Measurements from ENCODE around the gene TMEM212. TPM values are rescaled to one million over a fixed set of nuclear protein-coding genes. Genes with fewer than 3 reads are reported as not detected.

The TMEM212 gene
- polyA plus RNA-seq, 1 donor = 0.11 TPM

DNA sequence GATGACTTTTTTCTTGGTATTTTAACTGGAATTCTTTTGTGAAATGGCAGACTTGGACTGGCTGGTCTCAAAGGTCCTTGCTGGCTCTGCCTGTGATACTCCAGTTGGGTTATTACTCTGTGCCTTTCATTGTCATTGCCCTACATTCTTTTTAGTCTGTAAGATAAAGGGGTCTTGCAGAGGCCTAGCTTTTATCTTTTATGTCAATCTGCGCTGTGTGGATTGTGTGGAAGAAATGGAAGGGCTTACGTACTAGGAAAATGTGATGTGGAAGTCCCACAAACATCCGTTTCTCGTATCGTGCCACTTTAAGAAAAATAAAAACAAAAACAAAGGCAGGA lies 8.7 kb upstream of the TMEM212 start:
- no peak for DNase-seq (ENCODE audit: low read depth)

DNA sequence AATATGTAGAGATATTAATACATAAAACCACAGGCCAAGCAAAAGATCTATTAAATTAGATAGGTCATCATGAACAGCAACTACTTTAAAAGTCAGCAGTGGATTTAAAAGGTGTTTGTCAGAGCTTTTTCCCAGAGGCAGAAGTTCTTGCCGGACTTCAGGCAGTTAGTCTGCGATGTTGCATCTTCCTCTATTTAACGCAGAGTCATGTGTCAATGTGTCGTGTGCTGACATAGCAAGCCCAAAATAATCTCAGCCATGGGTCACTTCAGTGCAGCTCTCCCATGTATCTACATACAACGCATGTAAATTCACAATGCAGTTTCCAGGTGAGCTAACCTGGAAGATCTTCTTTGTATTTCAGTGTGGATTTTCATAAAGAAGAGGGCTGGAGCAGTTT lies 8.0 kb upstream of the TMEM212 start:
- no peak for DNase-seq (ENCODE audit: low read depth)

DNA sequence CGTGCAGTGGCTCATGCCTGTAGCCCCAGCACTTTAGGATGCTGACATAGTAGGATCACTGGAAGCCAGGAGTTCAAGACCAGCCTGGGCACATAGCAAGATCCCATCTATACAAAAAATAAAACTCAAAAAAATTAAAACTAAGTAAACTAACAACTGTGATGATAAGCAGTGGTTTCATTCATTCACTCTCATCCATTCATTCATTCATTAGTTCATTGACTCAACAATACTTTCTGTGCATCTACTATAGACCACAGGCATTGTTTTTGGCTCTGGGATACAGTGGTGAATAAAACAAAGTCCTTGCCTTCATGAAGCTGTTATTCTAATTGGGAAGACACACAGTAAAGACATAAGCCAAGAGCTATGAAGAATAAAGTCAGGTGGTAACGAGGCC lies 7.5 kb upstream of the TMEM212 start:
- no peak for DNase-seq (ENCODE audit: low read depth)

DNA sequence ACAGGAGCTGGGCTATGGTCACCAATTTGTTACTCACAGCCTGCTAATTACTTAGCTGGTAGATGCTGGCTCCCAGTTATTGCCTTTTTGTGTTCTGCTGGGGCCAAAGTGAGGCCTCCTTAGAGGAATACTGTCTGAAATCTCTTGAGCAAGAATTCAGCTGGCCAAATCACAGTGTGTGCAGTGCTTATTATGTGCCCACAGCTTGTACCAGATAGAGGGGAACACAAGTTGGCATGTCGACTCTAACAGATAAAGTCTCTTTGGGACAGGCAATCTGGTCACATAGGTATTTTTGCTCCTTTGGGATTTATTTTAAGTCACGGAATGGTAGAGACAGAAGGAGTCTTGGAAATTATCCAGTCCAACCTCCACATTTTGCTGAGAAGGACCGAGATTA lies 6.3 kb upstream of the TMEM212 start:
- DNase-seq (ENCODE audit: low read depth) = no peak

DNA sequence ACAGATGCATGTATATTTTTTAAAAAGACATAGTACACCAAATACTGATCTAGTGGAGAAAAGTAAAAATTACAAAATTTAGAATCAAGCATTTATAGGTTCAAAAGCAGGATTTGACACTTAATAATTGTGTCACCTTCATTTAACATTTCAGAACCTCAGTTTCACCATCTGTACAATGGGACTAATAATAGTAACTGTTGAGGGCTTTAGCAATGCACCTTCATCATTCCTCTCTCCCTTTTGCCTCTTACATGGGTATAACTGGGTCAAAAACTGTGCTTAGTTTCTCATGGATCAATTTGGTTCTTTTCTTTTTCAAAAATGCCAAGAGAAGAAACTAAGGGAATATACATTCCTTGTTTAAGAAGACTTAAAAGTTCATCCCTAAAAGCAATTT lies 5.5 kb upstream of the TMEM212 start:
- DNase-seq (ENCODE audit: low read depth) = no peak

DNA sequence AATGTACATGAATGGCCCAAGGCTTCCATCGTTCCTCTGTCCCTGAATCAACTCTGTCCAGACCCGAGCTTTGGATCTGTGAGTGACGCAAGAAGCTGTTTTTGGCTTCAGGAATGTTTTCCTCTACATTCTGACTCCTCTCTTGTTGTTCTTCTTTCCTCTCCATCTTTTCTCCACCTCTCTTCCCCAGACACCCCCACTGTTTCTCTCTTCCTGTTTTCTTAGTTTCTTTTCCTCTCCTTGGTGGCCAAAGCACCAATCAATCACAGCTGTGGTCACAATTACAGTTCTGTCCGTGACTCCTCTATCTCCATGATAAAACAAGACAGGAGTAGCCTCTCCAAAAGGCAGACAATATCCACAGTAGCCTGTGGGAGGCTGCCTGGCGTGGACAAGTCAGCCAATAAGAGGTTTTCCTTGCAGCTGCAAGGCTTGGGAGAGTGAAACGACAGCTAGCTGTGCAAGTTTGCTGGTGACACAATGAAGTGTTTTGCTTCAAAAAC lies 4.9 kb upstream of the TMEM212 start:
- no peak for DNase-seq (ENCODE audit: low read depth)

DNA sequence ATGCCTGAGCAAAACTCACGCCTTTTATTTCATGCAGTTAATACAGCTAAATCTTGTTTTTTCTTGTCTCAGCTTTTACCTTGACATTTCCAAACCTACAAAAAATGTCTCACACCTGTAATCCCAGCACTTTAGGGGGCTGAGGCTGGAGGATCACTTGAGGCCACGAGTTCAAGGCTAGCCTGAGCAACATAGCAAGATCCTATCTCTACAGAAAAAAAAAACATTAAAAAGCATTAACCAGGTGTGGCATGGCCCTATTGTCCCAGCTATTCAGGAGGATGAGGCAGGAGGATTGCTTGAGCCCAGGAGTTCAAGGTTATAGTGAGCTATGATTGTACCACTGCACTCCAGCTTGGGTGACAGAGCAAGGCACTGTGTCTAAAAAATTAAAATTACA lies 3.9 kb upstream of the TMEM212 start:
- DNase-seq (ENCODE audit: low read depth) = no peak

DNA sequence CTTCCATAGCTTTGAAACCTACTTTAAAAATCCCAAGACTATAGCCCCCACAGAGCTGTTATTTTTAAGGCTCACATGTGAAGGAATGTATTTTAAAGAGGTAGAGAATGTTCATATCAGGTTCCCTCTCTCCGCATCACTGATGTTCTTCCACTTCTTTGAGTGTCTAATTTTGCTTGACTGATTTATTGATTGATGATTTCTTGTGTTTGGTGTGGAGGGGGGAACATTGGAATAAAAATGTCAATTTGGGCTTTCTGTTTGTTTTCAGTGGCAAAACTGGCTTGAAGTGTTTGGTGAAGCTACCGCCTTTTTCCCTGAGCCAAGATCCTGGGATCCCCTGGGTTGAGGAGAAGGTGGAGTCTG lies 2.7 kb upstream of the TMEM212 start:
- no peak for DNase-seq (ENCODE audit: low read depth)

DNA sequence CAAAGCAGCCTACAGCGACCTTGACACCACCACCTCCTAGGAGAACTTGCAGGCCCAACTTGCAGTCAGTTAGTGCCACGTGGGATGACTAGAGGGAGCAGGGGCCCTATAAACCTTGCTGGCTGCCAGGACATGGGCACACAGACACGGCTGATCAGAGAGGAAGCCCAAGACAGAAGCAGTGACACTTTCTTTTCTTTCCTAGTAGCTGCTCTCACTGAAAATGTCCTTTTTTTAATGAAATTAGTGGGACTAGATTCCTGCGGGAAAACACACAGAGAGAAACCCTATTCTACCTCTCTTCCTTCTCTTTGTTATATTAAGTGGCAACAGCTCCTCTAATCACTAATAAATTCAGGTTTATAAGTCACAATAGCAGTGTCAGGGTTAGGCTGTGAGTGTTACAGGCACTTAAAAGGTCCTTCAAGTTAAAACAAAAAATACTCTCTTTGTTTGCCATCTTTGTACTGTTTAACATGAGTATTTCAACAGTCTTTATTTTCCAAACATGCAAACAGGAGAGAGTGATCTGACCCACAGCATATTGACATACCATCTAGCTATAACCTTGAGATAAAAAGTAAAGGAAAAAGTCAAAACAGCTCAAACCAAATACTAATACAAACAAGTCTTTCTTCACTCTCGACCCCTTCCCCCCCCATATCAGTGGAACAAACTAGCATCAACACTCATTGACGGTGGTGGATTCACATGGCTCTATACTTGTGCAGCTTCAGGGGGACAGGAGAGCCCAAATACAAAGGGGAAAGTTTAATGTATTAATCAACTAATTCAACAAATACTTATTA lies 2.1 kb upstream of the TMEM212 start:
- no peak for DNase-seq (ENCODE audit: low read depth)

DNA sequence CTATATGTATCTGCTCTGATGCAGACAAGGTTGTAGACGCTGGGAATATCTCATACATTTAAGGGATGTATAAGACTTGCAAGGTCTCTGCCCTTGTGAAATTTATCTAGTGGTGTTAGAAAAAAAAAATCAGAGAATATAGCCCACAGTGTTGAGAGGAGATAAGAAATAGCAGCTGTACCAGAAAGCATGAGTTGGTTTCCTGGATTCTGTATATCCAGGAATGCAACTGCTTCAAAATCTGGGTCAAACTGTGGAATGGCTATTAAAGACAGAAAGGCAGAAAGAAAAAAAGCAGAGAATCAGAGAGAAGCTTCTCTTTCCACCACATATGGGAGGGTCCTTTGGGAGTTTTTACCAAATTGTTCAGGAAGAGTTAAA lies 1.5 kb upstream of the TMEM212 start:
- DNase-seq (ENCODE audit: low read depth) = no peak

DNA sequence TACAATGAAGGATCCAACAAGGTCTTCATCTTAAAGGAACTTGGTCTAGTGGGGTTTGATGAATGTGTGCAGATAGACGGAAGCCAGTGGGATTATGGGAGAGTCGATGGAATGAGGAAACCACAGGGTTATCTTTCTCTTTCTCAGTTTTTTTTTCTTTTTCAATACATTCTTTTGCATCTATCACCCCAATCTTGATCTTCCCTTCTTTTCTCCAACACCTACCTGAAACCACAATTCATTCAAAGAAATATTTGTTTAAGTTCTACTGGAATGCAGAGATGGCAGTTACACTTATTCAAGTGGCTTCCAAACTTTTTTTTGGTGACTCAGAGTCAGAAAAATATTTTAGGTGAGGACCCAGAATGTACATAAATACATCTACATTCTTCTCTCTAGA lies 1.7 kb downstream of the TMEM212 start:
- no peak for DNase-seq (ENCODE audit: low read depth)

DNA sequence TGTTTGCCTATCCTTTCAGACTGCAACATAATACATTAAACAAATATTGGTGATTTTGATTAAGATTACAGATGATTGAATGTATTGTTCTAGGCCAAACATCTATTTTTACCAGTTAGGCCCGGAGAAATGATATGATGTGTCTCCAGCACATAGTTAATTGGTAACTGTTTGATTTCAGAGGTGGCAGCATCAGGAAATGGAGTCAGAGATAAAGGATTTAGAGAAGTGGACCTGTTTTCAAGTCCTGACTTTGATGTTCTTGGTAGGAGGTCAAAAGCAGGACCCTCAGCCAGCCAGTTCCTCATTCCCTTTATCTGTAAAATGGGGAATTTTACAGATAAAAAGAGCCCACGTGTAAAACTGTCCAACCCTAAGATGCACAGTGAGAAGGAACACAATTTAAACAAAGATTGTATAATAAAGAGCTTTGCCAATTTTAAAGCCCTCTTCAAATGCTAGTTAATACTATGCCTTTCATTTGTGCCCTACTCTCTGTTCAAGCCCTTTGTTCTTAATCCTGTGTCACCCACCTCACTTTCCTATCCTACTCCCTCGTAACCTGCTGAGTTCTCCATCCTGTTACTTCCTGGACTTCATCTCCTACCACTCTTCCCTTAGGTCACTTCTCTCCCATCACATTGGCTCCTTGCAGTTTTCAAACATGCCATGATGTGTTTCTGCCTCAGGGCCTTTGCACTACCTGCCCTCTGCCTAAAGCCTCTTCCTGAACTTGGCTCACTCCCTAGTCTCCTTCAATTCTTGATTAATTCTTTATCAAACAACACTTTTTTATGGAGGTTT lies 2.5 kb downstream of the TMEM212 start:
- DNase-seq (ENCODE audit: low read depth) = no peak

DNA sequence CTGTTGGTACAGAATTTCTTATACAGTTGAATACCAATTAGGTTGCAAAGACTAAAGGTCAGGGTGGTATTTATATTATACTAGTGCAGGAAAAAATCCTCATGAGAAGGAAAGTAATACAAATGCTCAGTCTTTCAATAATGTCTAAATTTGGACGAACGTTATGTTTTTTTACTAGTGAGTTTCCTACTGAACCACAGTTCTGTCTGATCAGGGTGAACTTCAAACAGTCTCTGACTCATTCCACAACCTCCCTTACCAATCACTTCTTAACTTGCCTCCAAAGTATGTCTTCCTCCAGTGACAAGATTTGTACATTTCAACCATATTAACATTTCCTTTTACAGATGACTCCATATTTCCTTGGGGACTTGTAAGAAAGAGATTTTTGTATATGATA lies 3.4 kb downstream of the TMEM212 start:
- DNase-seq (ENCODE audit: low read depth) = no peak

DNA sequence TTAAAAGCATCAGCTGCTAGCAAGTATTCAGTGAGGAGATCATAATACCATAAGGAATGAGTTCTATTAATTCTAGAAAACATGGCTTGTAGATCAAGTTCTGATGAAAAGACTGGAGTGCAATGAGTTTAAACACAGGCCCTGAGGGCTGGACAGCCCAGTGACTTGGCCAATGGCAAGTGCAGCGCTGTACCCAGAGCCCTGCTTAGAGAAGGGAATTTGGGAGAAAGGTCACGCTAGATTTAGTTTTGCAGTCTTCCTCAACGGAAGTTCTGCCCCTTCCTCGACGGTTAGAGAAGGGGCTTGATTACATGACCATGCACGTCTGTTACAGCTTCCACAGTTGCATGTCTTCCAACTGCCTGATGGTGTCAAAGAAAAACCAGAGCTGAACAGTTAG lies 4.0 kb downstream of the TMEM212 start:
- DNase-seq (ENCODE audit: low read depth) = no peak

DNA sequence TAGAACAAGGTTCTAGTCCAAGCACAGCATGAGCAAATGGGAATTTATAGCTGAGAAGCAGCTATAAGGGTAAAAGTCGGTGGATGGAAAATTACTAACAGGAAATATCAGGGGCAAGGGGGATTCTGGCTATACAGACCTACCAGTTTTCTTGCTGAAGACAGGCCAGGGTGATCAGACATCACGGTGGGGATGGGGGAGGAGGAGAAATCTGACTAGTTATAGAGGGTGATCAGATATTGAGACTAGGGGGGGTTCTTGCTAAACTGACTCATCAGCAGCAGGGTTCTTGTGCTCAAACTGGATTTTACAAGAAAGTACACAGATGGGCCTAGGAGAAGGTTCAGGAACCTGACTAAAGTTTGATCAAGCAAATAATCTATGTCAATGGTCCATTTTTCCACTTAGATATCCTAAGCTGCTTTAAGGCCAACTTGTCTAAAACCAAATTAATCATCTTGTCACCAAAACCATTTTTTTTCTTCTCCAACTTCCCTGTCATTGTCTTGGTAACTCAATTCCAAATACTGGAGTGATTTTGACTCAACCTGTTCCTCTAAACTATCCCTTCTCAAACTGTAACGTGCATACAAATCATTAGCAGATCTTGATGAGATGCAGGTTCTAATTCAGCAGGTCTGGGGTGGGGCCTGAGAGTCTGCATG lies 4.6 kb downstream of the TMEM212 start:
- no peak for DNase-seq (ENCODE audit: low read depth)

DNA sequence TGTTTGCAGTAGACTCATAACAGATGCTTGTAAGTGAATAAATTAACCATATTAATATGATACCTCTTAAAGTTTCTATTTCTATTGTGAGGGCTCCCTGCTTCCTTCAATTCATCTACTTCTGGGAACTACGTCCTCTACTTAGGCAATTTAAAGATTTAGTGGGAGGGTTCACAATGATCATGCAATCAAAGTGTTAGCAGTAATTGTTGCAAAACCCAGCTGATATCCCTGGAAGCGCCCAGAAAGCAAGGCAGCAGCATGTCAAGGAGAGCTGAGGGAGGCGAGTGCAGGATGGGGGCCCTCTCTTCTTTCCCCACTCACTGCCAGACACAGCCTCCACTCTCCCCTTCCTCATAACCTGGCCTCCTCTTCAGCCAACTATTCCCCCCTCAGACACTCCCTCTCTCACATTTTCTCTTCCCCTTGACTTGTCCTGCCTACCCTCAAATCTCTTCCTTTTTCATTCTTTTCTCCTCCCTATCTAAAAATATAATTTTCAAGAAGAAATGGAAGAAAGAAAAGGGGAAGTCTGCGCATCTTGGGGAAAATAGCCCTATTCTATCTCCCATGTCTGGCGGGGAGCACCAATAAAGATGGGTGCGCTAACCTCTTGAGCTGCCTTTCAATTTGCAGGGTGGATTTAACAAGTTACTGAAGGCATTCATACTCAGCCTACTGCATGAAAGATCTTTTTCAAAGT lies 6.6 kb downstream of the TMEM212 start:
- DNase-seq (ENCODE audit: low read depth) = no peak

DNA sequence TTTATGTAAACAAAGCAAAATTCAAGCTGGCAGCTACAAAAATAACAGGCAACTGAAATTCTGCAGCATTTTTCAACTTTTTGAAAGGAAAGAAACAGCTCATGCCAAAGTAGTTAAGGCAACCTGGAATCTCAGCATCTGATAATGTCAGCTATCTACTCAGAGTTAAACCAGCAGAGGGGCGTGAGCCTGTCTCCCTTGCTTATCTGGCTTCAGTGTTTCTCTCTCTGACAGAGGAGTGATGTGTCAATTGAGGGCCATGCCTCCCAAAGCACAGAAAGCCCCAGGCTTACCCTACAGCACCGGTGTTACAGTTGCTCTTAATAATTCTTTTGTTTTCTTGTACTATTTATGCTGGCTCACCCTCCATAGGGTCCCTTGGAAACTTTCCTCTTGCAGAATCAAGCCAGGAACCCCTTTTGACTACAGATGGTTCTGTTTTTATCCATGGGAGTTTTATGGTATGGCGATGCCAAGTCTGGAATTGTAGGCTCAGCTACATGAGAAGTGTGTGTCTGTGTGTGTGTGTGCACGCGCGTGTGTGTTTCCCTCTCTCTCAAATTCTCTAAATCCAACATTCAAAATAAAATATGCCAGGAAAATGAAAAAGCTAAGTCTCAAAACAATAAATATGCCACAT lies 7.3 kb downstream of the TMEM212 start:
- no peak for DNase-seq (ENCODE audit: low read depth)

DNA sequence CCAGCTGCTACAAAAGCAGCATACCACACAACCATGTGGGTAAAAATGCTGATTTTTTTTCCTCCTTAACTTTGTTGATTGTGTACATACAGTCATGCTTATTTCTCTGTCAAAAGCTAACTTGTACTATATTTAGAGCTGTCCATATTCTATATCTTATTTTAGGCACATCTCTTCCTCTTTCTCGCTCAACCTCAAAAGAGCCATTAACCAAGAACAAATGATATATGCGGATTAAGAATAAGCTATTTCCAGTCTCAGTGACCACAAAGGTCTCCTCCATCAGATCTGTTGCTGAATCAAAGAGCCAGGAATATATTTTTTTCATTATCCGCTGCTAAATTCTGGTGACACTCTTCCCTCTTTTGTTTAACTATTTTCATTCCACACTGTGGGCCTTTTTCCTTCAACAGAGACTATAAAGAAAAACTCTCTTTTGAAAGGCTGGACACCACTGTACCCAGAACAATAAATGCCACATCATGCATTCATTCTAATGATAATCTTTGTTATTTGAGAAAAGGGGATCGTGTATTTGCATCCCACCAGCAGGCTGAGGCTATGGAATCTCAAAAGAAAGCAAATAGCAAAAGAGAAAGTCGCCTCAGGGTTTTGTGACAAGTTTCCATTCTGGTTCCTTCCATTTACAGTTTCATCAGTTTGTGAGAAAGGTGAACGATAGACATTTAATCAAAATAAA lies 8.0 kb downstream of the TMEM212 start:
- no peak for DNase-seq (ENCODE audit: low read depth)

DNA sequence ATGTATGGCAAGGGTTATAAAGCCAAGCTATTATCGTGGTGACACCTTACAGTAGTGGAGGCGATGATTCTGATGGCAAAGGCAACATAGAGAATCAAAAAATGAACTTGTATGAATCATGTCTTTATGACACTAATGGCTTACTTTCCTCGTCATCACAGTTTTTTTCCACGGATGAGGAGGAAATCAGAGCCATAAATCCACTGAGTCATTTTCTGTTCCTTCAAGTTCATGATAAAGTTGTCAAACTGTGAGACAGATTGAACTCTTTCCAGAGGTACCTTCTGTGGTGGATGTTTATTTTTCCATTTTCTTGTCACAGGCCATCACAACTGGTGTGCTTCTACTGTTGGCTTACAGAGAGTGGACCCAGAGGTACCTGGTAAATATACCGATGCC lies 8.5 kb downstream of the TMEM212 start:
- DNase-seq (ENCODE audit: low read depth) = no peak

DNA sequence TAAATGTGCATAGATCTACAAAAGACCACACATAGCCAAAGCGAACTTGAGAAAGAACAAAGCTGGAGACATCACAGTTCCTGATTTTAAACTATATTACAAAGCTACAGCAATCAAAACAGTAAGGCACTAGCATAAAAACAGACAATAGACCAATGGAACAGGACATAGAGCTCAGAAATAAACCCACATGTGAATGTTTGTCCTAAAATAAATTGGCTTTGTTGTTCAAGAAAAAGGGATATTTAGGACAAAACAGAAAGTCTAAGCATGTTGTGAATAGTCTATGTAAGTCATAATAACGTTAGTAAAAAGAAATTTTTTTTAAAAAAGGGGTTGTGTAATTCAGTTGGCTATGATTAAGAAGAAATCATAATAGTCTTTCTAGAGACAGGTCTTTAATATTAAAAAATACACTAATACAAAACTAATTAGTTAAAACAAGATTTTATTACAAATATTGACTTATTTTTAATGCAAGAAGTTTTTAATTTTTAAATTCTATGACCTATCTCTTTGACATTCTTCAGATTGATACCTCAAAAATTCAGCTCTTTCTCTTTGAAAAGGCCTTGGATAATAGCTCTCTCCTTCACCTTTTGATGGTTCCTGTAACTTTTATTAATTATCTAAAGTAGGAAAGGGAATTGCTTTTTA lies 11.6 kb downstream of the TMEM212 start:
- DNase-seq (ENCODE audit: low read depth) = no peak

All from forelimb muscle (tissue), 1 donor.